Mesenteric fat pad (tissue), 1 donor: Measurements from ENCODE around the gene PLA2R1. TPM values are rescaled to one million over a fixed set of nuclear protein-coding genes. Genes with fewer than 3 reads are reported as not detected.

ENCODE experiments used
- DNase-seq: peaks from one replicate; pipeline ENCODE4 v3.0.0-alpha.2; 2020; ENCODE audit warnings: low spot score
- total RNA-seq: library from RNA; stranded (reverse); fragmentation: NEBNext Ultra II Directional; extraction: Animal tissue kit (Norgen Biotek cat#: 25700); gene quantifications from one replicate; pipeline ENCODE4 v1.2.1, GENCODE V29; 2021
- donor health status: DM: yes; HTN: yes; CAD: no.

The PLA2R1 gene
- total RNA-seq, 1 donor from 2014 or later, result 8.3 TPM

- DNase-seq, result no peak
Measured at GRCh38 chr2:159938395-159938794, 124.0 kb downstream of the PLA2R1 start.

GRCh38 chr2:159936471-159936870 is 125.9 kb downstream of the PLA2R1 start:
- DNase-seq, result no peak

- DNase-seq, result no peak
Measured at GRCh38 chr2:159933727-159934049, 128.7 kb downstream of the PLA2R1 start.

GRCh38 chr2:159933040-159933726 is 129.2 kb downstream of the PLA2R1 start:
- no peak for DNase-seq

- DNase-seq, result no peak
Measured at GRCh38 chr2:159926695-159927094, 135.7 kb downstream of the PLA2R1 start.

- no peak for DNase-seq
Measured at GRCh38 chr2:159925975-159926374, 136.4 kb downstream of the PLA2R1 start.

GRCh38 chr2:159922563-159922962 is 139.9 kb downstream of the PLA2R1 start:
- no peak for DNase-seq

GRCh38 chr2:159921752-159922404 is 140.5 kb downstream of the PLA2R1 start:
- no peak for DNase-seq

GRCh38 chr2:159916511-159916910 is 145.9 kb downstream of the PLA2R1 start:
- DNase-seq, result no peak

GRCh38 chr2:159913900-159914299 is 148.5 kb downstream of the PLA2R1 start:
- no peak for DNase-seq

GRCh38 chr2:159912580-159912979 is 149.8 kb downstream of the PLA2R1 start:
- no peak for DNase-seq

- no peak for DNase-seq
Measured at GRCh38 chr2:159910951-159911350, 151.5 kb downstream of the PLA2R1 start.

- DNase-seq, result no peak
Measured at GRCh38 chr2:159908623-159909022, 153.8 kb downstream of the PLA2R1 start.

- no peak for DNase-seq
Measured at GRCh38 chr2:159907909-159908308, 154.5 kb downstream of the PLA2R1 start.

GRCh38 chr2:159905926-159906714 is 156.3 kb downstream of the PLA2R1 start:
- no peak for DNase-seq

GRCh38 chr2:159904959-159905305 is 157.5 kb downstream of the PLA2R1 start:
- no peak for DNase-seq

- DNase-seq, result no peak
Measured at GRCh38 chr2:159904127-159904958, 158.1 kb downstream of the PLA2R1 start, which contains the start of gene LY75. Gene LY75 (minus strand): TSS chr2:159904756.

- DNase-seq, result no peak
Measured at GRCh38 chr2:159903443-159904126, 158.8 kb downstream of the PLA2R1 start.

- DNase-seq, result no peak
Measured at GRCh38 chr2:159902722-159903121, 159.7 kb downstream of the PLA2R1 start.

GRCh38 chr2:159900343-159900742 is 162.1 kb downstream of the PLA2R1 start:
- DNase-seq, result no peak

- DNase-seq, result no peak
Measured at GRCh38 chr2:159898441-159898840, 164.0 kb downstream of the PLA2R1 start.
